COR-L47 (cell line): Measurements from ENCODE around the gene NINJ1.

Experiments used
- DNase-seq: peaks from one replicate; lab custom pipeline; 2025; lab: John Stamatoyannopoulos, UW

Gene NINJ1

DNA sequence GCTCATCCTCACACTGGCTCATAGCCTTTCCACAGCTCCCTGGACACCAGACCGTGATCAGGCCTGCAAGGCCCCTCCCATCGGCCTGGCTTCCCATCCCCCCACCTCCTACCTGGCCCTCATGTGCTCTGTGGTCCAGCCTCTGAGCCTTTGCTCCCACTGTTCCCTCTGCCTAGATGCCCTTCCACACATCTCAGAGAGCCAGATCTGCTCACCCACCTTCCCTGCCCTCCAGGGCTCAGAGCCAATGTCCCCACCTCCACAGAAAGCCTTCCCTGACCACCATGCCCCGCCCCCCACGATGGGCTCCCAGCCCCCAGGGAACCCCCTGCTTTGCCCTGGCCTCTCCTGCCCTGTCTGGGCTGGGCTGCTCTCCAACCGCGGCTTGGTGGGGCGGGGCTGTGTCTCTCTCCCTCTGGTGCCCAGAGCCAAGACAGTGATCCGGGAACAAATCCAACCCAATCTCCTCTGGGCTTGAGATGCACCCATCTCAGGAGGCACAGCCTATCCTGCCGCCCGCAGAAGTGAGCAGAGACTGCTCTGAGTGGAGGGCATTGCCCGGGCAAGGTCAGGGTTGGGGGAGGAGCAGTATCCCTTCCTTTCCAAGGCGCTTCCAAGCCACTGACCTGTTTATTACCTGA, 1.6 kb downstream of the NINJ1 start:
- DNase-seq = no peak

DNA sequence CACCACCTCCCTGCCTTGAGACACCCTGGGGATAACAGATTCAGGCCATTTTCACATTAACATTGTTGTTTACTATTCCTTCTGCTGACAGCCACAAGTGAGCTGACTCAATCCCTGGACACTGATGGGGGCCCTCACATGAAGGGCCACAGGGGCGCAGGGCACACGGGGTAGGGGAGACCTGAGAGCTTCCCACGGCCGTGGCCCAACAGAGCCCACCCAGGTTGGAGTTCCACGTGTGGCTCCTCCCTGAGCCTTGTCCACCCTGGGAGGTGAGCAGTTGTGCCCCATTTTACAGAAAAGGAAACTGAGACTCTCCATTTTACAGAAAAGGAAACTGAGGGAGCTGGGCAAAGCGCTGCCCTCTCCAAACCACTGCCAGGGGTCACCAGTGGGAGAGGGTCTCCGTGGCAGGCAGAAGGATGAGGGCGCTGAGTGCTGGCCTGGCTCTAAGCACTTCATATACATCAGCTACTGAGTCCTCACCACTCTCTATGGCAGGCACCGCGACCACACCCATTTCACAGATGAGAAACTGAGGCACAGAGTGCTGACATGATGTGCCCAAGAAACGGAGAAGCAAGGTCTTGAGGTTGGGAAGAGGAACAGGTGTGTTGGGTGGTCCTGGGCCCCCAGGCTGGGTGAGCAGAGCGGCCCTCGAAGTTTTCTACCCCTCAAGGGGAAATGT, 2.3 kb downstream of the NINJ1 start:
- no peak for DNase-seq

- DNase-seq = no peak
Observed at GRCh38 chr9:93130861-93131481, 3.1 kb downstream of the NINJ1 start.

DNA sequence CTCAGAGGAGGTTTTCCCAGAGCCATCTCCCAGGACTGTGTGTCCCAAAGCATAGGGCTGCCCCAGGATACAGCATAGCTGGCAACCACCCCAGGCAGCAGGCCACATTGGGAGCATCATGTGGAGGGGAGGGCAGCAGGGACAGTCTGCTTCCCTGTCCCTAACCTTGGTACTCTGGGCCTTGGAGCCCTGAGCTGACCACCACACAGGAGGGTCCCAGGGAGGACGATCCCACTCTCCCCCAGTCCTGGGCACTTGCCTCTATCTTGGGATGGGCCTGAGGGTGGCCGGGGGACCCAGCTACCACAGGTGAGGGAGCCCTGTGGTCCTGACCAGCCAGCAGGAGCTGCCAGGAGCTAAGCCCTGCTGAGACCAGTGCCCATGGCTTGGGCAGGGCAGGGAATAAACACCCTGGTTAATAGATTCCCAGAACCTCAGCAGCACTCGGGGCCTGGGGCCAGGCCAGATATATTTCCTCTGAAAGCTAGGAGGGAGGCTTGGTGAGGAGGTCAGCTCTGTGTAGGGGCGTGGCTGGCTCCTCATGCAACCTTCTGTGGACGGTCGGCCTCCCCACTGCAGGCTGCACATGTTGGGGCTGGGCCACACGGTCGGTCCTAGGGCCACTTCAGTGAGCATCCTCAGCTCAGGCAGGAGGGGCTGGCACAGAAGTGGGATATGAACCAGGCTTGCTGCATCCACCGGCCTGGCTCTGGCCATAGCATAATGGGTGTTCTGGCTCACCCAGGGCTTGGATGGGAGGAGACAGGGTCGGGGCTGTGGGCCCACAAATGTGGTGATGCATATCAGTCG, 4.2 kb downstream of the NINJ1 start:
- DNase-seq = no peak

GRCh38 chr9:93129286-93129685, 4.8 kb downstream of the NINJ1 start:
- no peak for DNase-seq

DNA sequence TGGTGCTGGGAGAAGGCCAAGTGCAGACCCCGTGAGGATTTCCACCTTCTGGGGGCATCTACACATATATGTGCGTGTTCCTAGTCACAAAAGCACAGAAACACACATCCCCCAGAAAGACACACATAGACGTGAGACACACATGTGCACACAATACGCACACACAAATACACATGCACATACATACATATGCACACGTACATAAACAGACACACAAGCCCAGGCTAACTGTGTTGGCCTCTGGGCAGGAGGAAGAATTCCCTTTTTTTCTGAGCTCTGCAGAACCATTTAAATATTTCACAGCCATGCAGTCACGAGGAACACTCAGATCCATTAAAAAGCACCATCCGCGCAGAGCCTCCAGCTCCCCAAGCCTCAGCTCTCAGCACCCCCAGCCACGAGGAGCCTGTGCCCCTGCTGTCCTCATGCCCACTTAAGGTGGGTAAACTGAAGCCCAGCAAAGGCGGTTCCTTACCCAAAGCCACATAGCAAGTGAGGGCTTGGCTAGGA, 5.3 kb downstream of the NINJ1 start:
- no peak for DNase-seq

DNA sequence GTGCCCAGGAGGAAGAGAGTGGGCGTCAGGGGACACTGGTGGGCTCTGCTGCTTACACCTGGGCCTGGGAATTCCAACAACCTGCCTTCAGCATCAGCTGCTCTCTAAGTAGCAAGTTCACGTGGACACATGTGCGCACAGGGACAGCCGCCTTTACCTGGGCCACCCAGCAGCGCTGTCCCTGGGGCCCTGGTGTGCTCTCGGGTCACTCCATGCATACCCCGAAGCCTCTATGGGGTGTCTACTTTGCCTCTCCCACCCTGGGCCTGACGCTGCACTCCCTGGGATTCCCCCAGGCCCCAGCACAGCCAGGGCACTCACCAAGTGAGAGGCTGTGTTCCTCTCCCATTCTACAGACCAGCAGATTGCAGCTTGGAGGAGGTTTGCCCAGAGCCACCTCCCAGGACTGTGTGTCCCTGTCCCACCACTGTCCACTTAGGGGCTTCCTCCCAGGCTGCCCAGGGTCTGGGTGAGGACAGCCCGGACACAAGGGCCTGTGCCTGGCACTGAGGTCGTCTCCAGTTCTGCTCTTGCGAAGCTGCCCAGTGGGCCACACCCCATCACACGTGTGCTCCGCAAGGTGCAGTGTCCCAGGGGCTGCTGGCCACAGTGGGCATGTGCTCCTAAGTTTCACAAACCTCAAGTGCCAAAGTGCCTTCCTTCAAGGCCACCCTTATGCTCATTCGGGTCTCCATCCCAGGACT, 5.9 kb downstream of the NINJ1 start:
- DNase-seq = no peak

- no peak for DNase-seq
Observed at GRCh38 chr9:93127395-93127911, 6.6 kb downstream of the NINJ1 start.

- no peak for DNase-seq
Observed at GRCh38 chr9:93126825-93127368, 7.2 kb downstream of the NINJ1 start.

GRCh38 chr9:93126151-93126781, 7.8 kb downstream of the NINJ1 start:
- DNase-seq = no peak

DNA sequence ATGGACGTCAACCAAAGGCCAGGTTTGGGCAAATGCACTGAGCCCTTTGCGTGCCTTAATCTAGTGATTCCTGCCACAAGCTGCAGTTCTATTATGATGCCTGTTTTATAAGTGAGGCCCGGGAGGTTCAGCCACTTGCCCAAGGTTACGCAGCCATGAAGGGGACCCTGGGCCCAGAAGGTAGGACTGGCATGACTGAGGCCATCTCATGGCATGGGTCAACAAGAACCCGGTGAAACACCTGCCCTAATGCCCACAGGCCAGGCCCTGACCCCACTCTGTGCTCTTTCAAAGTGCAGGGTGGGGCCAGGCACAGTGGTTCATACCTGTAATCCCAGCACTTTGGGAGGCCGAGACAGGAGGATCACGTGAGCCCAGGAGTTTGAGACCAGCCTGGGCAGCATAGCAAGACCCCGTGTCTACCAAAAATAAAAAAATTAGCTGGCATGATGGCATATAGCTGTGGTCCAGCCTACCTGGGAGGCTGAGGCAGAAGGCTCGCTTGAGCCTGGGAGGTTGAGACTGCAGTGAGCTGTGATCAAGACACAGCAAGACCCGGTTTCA, 8.6 kb downstream of the NINJ1 start:
- no peak for DNase-seq

DNA sequence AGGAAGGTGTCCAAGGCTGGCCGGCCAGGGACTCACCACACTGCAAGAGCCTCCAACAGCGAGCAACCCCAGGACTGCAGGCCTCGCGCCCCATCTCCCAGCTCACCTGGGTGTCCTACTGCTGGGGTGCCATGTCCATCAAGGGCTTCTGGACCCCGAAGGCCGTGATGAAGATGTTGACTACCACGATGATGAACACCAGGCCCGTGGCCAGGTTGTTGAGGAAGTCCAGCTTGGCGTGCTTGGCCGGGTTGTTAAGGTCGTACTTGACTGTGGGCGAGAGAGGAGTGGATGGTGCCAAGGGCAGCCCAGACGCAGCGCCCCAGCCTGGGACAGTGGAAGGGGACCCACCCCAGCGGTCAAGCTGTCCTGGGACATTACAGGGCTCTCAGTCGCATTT, 9.3 kb downstream of the NINJ1 start:
- no peak for DNase-seq

DNA sequence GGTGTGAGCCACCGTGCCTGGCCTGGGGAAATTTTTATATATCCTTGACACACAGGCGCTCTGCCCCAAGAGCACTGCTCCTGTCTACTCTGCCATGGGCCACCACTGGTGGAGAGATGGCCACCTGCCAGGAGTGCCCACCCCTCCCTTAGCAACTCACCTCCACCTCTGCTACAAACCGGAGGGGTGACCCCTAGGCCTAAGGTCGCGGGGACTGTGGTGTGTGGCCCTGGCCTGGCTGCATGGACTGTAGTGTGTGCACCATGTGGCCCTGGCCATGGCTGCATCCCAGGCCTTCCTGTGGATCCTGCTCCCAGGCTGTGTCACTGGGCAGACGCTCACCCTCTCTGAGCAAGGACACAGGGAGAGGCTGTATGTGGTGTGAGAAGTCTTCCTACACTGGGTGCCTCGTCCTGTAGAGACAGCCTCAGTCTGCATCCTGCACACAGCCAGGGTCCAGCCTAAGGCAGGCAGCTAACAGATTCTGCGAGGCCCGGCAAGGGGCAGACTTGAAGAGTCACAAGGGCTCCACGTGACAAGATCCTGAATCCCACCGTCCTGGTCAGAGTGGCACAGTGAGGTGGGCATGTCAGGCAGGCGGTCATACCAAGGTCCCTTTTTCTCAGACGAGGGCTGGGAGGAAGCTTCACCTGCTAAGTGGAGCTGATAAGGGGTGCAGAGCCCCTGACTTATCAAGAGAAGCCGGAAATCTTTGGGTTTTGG, 10.3 kb downstream of the NINJ1 start:
- no peak for DNase-seq

GRCh38 chr9:93122721-93123221, 11.3 kb downstream of the NINJ1 start:
- peak; percentile 32 for DNase-seq

GRCh38 chr9:93121316-93122241, 12.5 kb downstream of the NINJ1 start:
- no peak for DNase-seq

GRCh38 chr9:93120846-93121315, 13.2 kb downstream of the NINJ1 start:
- DNase-seq = no peak

DNA sequence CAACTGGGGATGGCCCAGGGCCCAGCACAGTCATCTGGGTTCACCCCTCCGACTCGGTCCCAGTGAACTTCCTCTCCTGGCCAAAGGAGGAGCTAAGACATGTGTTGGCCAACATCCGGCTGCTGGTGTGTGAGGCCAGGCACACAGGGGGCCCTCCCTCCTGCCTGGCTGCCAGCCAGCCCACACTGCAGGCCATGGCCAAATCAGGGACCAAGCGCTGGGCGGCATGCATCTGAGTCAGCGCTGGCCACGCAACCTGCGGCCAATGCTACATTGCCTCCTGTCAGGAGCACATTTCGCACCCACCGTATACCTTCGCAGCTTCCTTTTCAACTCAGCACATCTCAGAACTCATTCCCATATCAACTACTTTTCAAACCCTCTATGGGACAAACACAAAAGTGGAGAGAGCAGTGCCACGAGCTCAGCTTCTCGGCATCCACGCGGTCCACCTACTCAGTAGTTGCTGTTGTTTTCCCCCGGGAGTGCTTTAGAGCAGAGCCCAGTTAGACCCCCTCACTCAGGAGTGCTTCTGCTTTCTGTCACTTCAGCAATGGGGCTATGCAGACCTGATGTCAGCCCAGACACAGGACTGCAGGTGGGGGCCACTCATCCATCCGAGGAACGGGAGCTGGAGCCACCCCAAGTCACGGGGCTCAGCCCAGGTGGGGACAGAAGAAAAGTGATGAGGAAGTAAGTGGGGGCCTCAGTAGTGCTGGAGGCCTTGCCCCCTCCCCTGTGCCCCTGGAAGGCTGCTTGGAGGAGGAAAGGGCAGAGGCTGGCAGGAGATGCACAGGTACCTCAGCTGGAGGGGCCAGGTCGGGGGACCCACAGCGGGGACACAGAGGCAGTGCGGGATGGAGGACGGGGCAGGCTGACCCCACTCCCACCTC, 13.9 kb downstream of the NINJ1 start:
- DNase-seq = peak; percentile 38

DNA sequence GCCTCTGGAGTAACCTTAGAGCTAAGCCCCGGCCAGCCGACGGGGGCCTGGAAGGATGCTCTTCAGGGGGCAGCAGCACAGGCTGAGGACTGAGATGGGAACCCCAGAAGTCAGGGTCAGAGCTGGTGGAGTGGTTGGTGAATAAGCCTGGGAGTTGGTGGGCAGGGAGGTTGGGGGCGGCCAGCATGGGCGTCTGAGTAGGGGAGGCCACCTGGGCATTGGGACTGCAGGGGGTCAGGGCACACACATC, 14.4 kb downstream of the NINJ1 start:
- DNase-seq = no peak
